ENCODE data around the gene LMF1. TPM values are rescaled to one million over a fixed set of nuclear protein-coding genes. Genes with fewer than 3 reads are reported as not detected.

LMF1 gene
- total and polyA plus RNA-seq, 9 of the 15 experiments (the other 6 are each of a cell fraction or from before 2014, with no cell fraction given) = 0.11 to 1.6 (median 0.55) TPM; not detected in 1

GRCh38 chr16:967077-967541 lies 3.7 kb downstream of the LMF1 start:
- ATAC-seq = no peak
- Histone ChIP-seq H3K79me2 (ENCODE audit: control insufficient read depth, insufficient read depth, low read length) (0 out of 3 replicates have a peak, but pooled peaks cover 8% of the 10 kb centered on the region), H3K36me3 (ENCODE audit: control insufficient read depth, insufficient read depth, low read length) (no peaks in the 10 kb centered on the region; the same call in 2 of the 3 replicates), H2AFZ (ENCODE audit: low read depth, low read length) (no peak overlapping the region), H3K4me3 (no peak overlapping the region), H3K4me1 (replicated peaks in 1 of 2; ENCODE audit: control insufficient read depth in 2 of 2, insufficient read depth in 2 of 2, low read length in 2 of 2) (peaks cover 4 to 47% of the 10 kb centered on the region in 2 experiments; a peak in 3 of 5 replicates), H3K4me2 (ENCODE audit: insufficient read depth, low read length) (no peak overlapping the region), H3K27me3 (ENCODE audit: control insufficient read depth in 2 of 2, insufficient read depth in 2 of 2, low read length in 2 of 2) (peaks cover 9 to 17% of the 10 kb centered on the region in 2 experiments; a peak in 4 of 5 replicates), H3K27ac (ENCODE audit: extremely low read depth, low read depth, low read length) (no peak overlapping the region), H3K9ac (ENCODE audit: insufficient read depth in 1 of 2, low read depth in 2 of 2, low read length in 2 of 2) (no peak overlapping the region; a peak in 1 of 4 replicates), H3K9me1 (ENCODE audit: control insufficient read depth, insufficient read depth, low read length) (no peaks in the 10 kb centered on the region), H4K20me1 (replicated peaks; ENCODE audit: control insufficient read depth, insufficient read depth, low read length) (peaks cover 5% of the 10 kb centered on the region; the same call in 1 of the 2 replicates), H3K9me3 (replicated peaks; ENCODE audit: control insufficient read depth, insufficient read depth, low read depth, low read length) (no peaks in the 10 kb centered on the region)
- TF ChIP-seq ZC3H11A (IDR thresholded peaks at IDR 0.05; ENCODE audit: low read depth, low read length) = no peak
- no peak for TF ChIP-seq HEY1 (CRISPR knock-in tag; IDR thresholded peaks at IDR 0.05; ENCODE audit: borderline replicate concordance)
- TF ChIP-seq MAFG (tag; conservative IDR thresholded peaks at IDR 0.05) = no peak
- no peak for TF ChIP-seq ZNF324 (CRISPR knock-in tag; IDR thresholded peaks at IDR 0.05)
- TF ChIP-seq ZBTB43 (CRISPR knock-in tag; IDR thresholded peaks at IDR 0.05) = no peak
- TF ChIP-seq CBFA2T3 (IDR thresholded peaks at IDR 0.05) = no peak
- BruUV-seq (replicated peaks) = no TSS peak
- intact Hi-C loops (cut with micrococcal nuclease) = no loop called here
- FAIRE-seq = no peak
- ChIA-PET POLR2A (no interaction called here), CTCF (ENCODE audit: low intra/inter-chr PET ratio) (no interaction called here)
- DNase-seq (ENCODE audit: extremely low read depth in 1 of 4, low spot score in 3 of 4) = no peak
- in situ Hi-C loops (cut with MboI) = no loop called here
- 87% methylated on average over 19 of the region's 20 CpGs for WGBS (ENCODE audit: insufficient coverage, low coverage, missing lambda C conversion rate)

All from K562 (cell line).